H9 (cell line): Measurements from ENCODE around the gene NPAS3. TPM values are rescaled to one million over a fixed set of nuclear protein-coding genes. Genes with fewer than 3 reads are reported as not detected.

ENCODE experiments used
- DNase-seq: peaks from one replicate; pipeline ENCODE4 v3.0.0-alpha.2; 2017
- H2AFZ ChIP-seq: one replicate; pipeline ENCODE4 v1.6.1; 2013; ENCODE audit warnings: mild to moderate bottlenecking, low read length, control low read depth, moderate library complexity
- H2AK5ac ChIP-seq: 2 replicates; pipeline ENCODE4 v1.6.1; 2013; ENCODE audit warnings: low read length, control low read depth, mixed read lengths; ENCODE audit not compliant: insufficient read length
- H2BK120ac ChIP-seq: one replicate; pipeline ENCODE4 v1.6.1; 2013; ENCODE audit warnings: low read depth, mild to moderate bottlenecking, low read length, control low read depth, inconsistent platforms; ENCODE audit not compliant: poor library complexity, severe bottlenecking
- H2BK12ac ChIP-seq: 2 replicates; pipeline ENCODE4 v1.6.1; 2013; ENCODE audit warnings: low read length, control low read depth, mixed read lengths, low read depth; ENCODE audit not compliant: insufficient read length
- H2BK15ac ChIP-seq: 2 replicates; pipeline ENCODE4 v1.6.1; 2013; ENCODE audit warnings: low read depth, low read length, control low read depth
- H2BK20ac ChIP-seq: one replicate; pipeline ENCODE4 v1.6.1; 2013; ENCODE audit warnings: low read depth, mild to moderate bottlenecking, low read length, control low read depth, inconsistent platforms; ENCODE audit not compliant: poor library complexity, severe bottlenecking
- H2BK5ac ChIP-seq: 2 replicates; pipeline ENCODE4 v1.6.1; 2013; ENCODE audit warnings: low read length, control low read depth, mixed read lengths; ENCODE audit not compliant: insufficient read length
- H3K14ac ChIP-seq: 2 replicates; pipeline ENCODE4 v1.6.1; 2013; ENCODE audit warnings: low read length, control low read depth; ENCODE audit not compliant: insufficient read depth
- H3K18ac ChIP-seq: 2 replicates; pipeline ENCODE4 v1.6.1; 2013; ENCODE audit warnings: low read depth, mild to moderate bottlenecking, mixed read lengths, low read length, control low read depth; ENCODE audit not compliant: insufficient read length
- H3K23ac ChIP-seq: 2 replicates; pipeline ENCODE4 v1.6.1; 2013; ENCODE audit warnings: low read length, control low read depth, mixed read lengths, low read depth; ENCODE audit not compliant: insufficient read length
- H3K23me2 ChIP-seq: 2 replicates; pipeline ENCODE4 v1.6.1; 2013; ENCODE audit warnings: low read depth, mild to moderate bottlenecking, mixed read lengths, low read length, control low read depth; ENCODE audit not compliant: insufficient read length, poor library complexity, severe bottlenecking
- H3K27ac ChIP-seq: 2 replicates; pipeline ENCODE4 v1.5.1; 2013; ENCODE audit warnings: low read length, control low read depth, mixed read lengths, low read depth; ENCODE audit not compliant: insufficient read length
- H3K27me3 ChIP-seq: 2 replicates; pipeline ENCODE4 v1.6.1; 2013; ENCODE audit warnings: low read length, control low read depth, inconsistent platforms; ENCODE audit not compliant: insufficient read depth
- H3K4ac ChIP-seq: 2 replicates; pipeline ENCODE4 v1.6.1; 2013; ENCODE audit warnings: low read depth, mild to moderate bottlenecking, control low read depth, inconsistent platforms, low read length, moderate library complexity
- H3K4me1 ChIP-seq: 2 replicates; pipeline ENCODE4 v1.6.1; 2013; ENCODE audit warnings: low read length, control low read depth, inconsistent platforms; ENCODE audit not compliant: insufficient read depth
- H3K4me2 ChIP-seq: 2 replicates; pipeline ENCODE4 v1.6.1; 2013; ENCODE audit warnings: low read length, control low read depth, mixed read lengths; ENCODE audit not compliant: insufficient read length, insufficient read depth
- H3K56ac ChIP-seq: 2 replicates; pipeline ENCODE4 v1.6.1; 2013; ENCODE audit warnings: low read depth, mild to moderate bottlenecking, mixed read lengths, low read length, control low read depth; ENCODE audit not compliant: insufficient read length
- H3K79me1 ChIP-seq: 2 replicates; pipeline ENCODE4 v1.6.1; 2013; ENCODE audit warnings: low read depth, mild to moderate bottlenecking, moderate library complexity, low read length, control low read depth, inconsistent platforms; ENCODE audit not compliant: insufficient read depth, poor library complexity, severe bottlenecking
- H3K79me2 ChIP-seq: 2 replicates; pipeline ENCODE4 v1.6.1; 2013; ENCODE audit warnings: low read length, control low read depth, inconsistent platforms; ENCODE audit not compliant: insufficient read depth
- H3K9ac ChIP-seq: 2 replicates; pipeline ENCODE4 v1.6.1; 2013; ENCODE audit warnings: low read length, control low read depth, mixed read lengths; ENCODE audit not compliant: insufficient read length; ENCODE audit errors: extremely low read depth
- H3K9me3 ChIP-seq: one replicate; pipeline ENCODE4 v1.6.1; 2013; ENCODE audit warnings: low read depth, low read length, inconsistent platforms; ENCODE audit not compliant: control insufficient read depth
- H3T11ph ChIP-seq: one replicate; pipeline ENCODE4 v1.6.1; 2013; ENCODE audit warnings: mild to moderate bottlenecking, low read length, control low read depth, inconsistent platforms
- H4K20me1 ChIP-seq: one replicate; pipeline ENCODE4 v1.6.1; 2013; ENCODE audit not compliant: control insufficient read depth, insufficient read length, insufficient read depth
- H4K5ac ChIP-seq: 2 replicates; pipeline ENCODE4 v1.6.1; 2013; ENCODE audit warnings: low read depth, mild to moderate bottlenecking, mixed read lengths, low read length, control low read depth; ENCODE audit not compliant: insufficient read length
- H4K8ac ChIP-seq: replicated peaks from 2 replicates; pipeline ENCODE4 v1.6.1; 2013; ENCODE audit warnings: low read length, control low read depth, mixed read lengths, low read depth; ENCODE audit not compliant: insufficient read length
- H4K91ac ChIP-seq: 2 replicates; pipeline ENCODE4 v1.6.1; 2013; ENCODE audit warnings: low read depth, mild to moderate bottlenecking, moderate library complexity, mixed read lengths, low read length, control low read depth; ENCODE audit not compliant: insufficient read length
- H3K27ac Mint-ChIP-seq, 3 experiments: 2 replicates in 2 of 3; 3 replicates in 1 of 3; pipeline ENCODE4 v1.8.0; 2020 to 2021; ENCODE audit warnings: mixed read lengths in 3 of 3, mild to moderate bottlenecking in 1 of 3, moderate library complexity in 1 of 3
- H3K27me3 Mint-ChIP-seq: 2 replicates; pipeline ENCODE4 v1.8.0; 2021; ENCODE audit warnings: low read depth, mild to moderate bottlenecking, moderate library complexity, mixed read lengths
- H3K36me3 Mint-ChIP-seq, 3 experiments: 2 replicates in 2 of 3; 3 replicates in 1 of 3; pipeline ENCODE4 v1.8.0; 2020 to 2021; ENCODE audit warnings: low read depth in 3 of 3, mixed read lengths in 3 of 3; ENCODE audit not compliant: insufficient read depth in 1 of 3
- H3K4me1 Mint-ChIP-seq, 2 experiments: 2 replicates each; pipeline ENCODE4 v1.8.0; 2020; ENCODE audit warnings: mixed read lengths in 2 of 2
- H3K4me3 Mint-ChIP-seq, 2 experiments: 2 replicates in 1 of 2; 3 replicates in 1 of 2; pipeline ENCODE4 v1.8.0; 2020 to 2021; ENCODE audit warnings: mild to moderate bottlenecking in 2 of 2, mixed read lengths in 2 of 2, moderate library complexity in 1 of 2
- H3K9me3 Mint-ChIP-seq, 2 experiments: 2 replicates in 1 of 2; 3 replicates in 1 of 2; pipeline ENCODE4 v1.8.0; 2020; ENCODE audit warnings: mild to moderate bottlenecking in 2 of 2, mixed read lengths in 2 of 2, moderate library complexity in 1 of 2
- WGBS: extraction: QIAGEN DNeasy Blood & Tissue Kit; methylation state at CpG from one replicate; pipeline ENCODE4 v1.1.7; 2013; ENCODE audit warnings: missing lambda C conversion rate, low lambda C conversion rate, mixed read lengths; ENCODE audit not compliant: insufficient read length; ENCODE audit errors: extremely low coverage; 5-methylcytosine and 5-hydroxymethylcytosine counted together
- total RNA-seq: library from RNA; stranded (reverse); gene quantifications from 2 replicates; pipeline ENCODE4 v1.2.1, GENCODE V29; 2021
- TF ChIP-seq, protein P1 (sequence below): fragments of 200-600 bp; sonication (generic); conservative IDR thresholded peaks from 3 replicates; pipeline ENCODE4 v1.8.0; 2021; ENCODE audit warnings: antibody characterized with exemption, mild to moderate bottlenecking

The NPAS3 gene
- total RNA-seq, 1 experiment from 2014 or later = 0.17 TPM

DNA sequence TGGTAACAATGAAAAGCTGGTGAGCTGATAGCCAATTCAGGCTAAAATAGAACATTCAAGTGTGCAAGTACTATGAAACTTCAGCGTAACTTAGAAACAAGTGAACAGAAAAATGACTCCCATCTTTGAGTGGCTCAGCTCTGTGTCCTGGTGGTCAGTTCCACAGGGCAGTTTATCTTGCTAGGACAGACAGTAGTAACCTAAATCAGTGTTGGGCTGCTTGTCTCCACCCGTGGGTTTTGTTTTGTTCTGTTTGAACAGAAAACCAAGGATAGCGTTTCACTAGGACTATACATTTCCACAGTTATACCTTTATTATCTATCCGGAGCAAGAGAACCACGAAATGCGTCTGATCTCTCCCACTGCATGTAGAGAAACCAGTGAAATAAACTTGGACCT lies 544.4 kb downstream of the NPAS3 start:
- no peak overlapping the region for H3K4ac ChIP-seq
- no peak overlapping the region for H2BK20ac ChIP-seq
- no peaks in the 10 kb centered on the region for H4K20me1 ChIP-seq
- H3K23ac ChIP-seq = no peak overlapping the region
- H2BK120ac ChIP-seq = no peak overlapping the region
- no peaks in the 10 kb centered on the region for H3K9me3 Mint-ChIP-seq
- no peaks in the 10 kb centered on the region for H3K27me3 ChIP-seq
- no peak overlapping the region for H2BK12ac ChIP-seq
- H3K14ac ChIP-seq = no peak overlapping the region
- H3K36me3 Mint-ChIP-seq = no peaks in the 10 kb centered on the region
- no peak overlapping the region for H4K5ac ChIP-seq
- H4K8ac ChIP-seq = no peak overlapping the region
- no peaks in the 10 kb centered on the region for H3K27me3 Mint-ChIP-seq
- no peak overlapping the region for H3K18ac ChIP-seq
- no peak overlapping the region for H3K4me3 Mint-ChIP-seq
- H4K91ac ChIP-seq = no peak overlapping the region
- WGBS = no CpG with 5 or more reads among the region's 6 CpGs
- TF ChIP-seq, protein P1, sequence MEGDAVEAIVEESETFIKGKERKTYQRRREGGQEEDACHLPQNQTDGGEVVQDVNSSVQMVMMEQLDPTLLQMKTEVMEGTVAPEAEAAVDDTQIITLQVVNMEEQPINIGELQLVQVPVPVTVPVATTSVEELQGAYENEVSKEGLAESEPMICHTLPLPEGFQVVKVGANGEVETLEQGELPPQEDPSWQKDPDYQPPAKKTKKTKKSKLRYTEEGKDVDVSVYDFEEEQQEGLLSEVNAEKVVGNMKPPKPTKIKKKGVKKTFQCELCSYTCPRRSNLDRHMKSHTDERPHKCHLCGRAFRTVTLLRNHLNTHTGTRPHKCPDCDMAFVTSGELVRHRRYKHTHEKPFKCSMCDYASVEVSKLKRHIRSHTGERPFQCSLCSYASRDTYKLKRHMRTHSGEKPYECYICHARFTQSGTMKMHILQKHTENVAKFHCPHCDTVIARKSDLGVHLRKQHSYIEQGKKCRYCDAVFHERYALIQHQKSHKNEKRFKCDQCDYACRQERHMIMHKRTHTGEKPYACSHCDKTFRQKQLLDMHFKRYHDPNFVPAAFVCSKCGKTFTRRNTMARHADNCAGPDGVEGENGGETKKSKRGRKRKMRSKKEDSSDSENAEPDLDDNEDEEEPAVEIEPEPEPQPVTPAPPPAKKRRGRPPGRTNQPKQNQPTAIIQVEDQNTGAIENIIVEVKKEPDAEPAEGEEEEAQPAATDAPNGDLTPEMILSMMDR = no peak
- H3K79me2 ChIP-seq = no peaks in the 10 kb centered on the region
- H2AK5ac ChIP-seq = no peak overlapping the region
- no peaks in the 10 kb centered on the region; the same call in 1 of the 2 replicates for H3K4me1 ChIP-seq
- H3K9me3 ChIP-seq = no peaks in the 10 kb centered on the region
- H3K4me2 ChIP-seq = no peak overlapping the region
- H2BK5ac ChIP-seq = no peak overlapping the region
- no peaks in the 10 kb centered on the region for H3K23me2 ChIP-seq
- H3K4me1 Mint-ChIP-seq = peaks cover 45 to 54% of the 10 kb centered on the region in 2 experiments
- peak overlapping the region in 1 of 3 experiments; percentile 59; a peak in 1 of 7 replicates for H3K27ac Mint-ChIP-seq
- H3T11ph ChIP-seq = no peak overlapping the region
- no peak overlapping the region for H3K27ac ChIP-seq
- H2AFZ ChIP-seq = no peak overlapping the region
- DNase-seq = no peak
- H3K9ac ChIP-seq = no peak overlapping the region
- no peaks in the 10 kb centered on the region for H3K79me1 ChIP-seq
- H3K56ac ChIP-seq = no peak overlapping the region
- no peak overlapping the region for H2BK15ac ChIP-seq
